ENCODE data around the gene EPB41L2. TPM values are rescaled to one million over a fixed set of nuclear protein-coding genes. Genes with fewer than 3 reads are reported as not detected.

The EPB41L2 gene
- total and polyA plus RNA-seq, 2 experiments from 2014 or later: 76.2 to 91.7 TPM

DNA sequence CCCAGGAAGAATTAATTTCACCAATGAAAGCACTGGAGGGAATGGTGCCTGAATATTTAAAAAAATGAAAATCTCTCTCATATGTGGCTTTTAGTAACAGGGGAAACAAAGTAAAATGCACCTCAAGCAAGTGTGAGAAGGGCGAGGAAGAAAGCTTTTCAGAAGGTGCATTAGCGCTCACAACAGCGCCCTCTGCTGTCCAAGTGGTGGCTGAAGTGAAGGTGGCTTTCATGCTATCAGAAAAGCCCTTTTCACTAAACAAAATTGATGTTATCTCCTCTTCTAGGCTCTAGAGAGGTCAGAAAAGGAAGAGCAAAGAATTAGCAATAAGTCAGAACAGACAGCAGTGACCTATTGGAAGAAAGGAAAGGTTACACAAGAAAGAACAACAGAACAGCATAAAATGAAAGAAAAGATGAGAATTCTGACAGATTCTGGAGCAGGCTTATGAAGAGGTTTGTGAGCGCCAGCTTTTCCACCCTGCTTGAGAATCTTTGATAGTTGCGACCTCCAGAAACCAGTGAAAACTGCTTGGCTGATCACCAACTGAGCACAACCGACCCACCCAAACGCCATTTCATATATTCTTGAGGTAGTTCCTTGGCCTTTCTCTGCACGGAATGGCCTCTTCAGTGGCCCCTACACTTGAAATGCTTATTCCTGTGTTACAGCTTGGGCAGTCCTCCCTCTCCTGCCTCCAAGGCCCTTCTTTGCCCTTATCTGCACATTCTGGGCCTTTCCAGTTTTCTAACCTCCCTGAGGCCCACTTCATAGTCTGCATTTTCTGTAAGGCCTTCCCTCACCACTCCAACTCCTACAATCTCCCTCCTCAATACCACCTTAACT lies 190.6 kb downstream of the EPB41L2 start:
- Histone ChIP-seq H3K36me3 (ENCODE audit: insufficient read depth) (no peaks in the 10 kb centered on the region), H3K4me1 (ENCODE audit: insufficient read depth) (peaks cover 8% of the 10 kb centered on the region), H2AFZ (no peak overlapping the region), H3K9me2 (ENCODE audit: insufficient read depth) (no peaks in the 10 kb centered on the region), H3K27me3 (ENCODE audit: insufficient read depth) (no peaks in the 10 kb centered on the region), H3K4me3 (no peak overlapping the region), H3F3A (replicated peaks; ENCODE audit: low read depth) (no peaks in the 10 kb centered on the region), H3K27ac (ENCODE audit: low read depth) (no peak overlapping the region), H3K4me2 (no peak overlapping the region), H3K79me2 (replicated peaks; ENCODE audit: insufficient read depth) (no peaks in the 10 kb centered on the region), H4K20me1 (replicated peaks; ENCODE audit: insufficient read depth) (no peaks in the 10 kb centered on the region)
- Mint-ChIP-seq H3K27ac (no peak overlapping the region), H3K36me3 (ENCODE audit: low read depth) (peaks cover 9% of the 10 kb centered on the region), H3K4me3 (no peak overlapping the region), H3K4me1 (peaks cover 23% of the 10 kb centered on the region), H3K27me3 (ENCODE audit: insufficient read depth, low read depth, poor library complexity) (peaks cover 3% of the 10 kb centered on the region), H3K9me3 (no peaks in the 10 kb centered on the region)
- peak; percentile 75 for ATAC-seq
- TF ChIP-seq ETS1 (IDR thresholded peaks at IDR 0.05) (no peak), CREB1 (CRISPR knock-in tag; IDR thresholded peaks at IDR 0.05; ENCODE audit: low read depth) (no peak), REST (IDR thresholded peaks at IDR 0.05; ENCODE audit: unreplicated experiment) (no peak), ZNF331 (CRISPR knock-in tag; IDR thresholded peaks at IDR 0.05; ENCODE audit: low read depth) (no peak), JUNB (IDR thresholded peaks at IDR 0.05; ENCODE audit: unreplicated experiment) (no peak), STAT1 (IDR thresholded peaks at IDR 0.05; ENCODE audit: unreplicated experiment) (no peak)
- TF ChIP-seq, protein P1, sequence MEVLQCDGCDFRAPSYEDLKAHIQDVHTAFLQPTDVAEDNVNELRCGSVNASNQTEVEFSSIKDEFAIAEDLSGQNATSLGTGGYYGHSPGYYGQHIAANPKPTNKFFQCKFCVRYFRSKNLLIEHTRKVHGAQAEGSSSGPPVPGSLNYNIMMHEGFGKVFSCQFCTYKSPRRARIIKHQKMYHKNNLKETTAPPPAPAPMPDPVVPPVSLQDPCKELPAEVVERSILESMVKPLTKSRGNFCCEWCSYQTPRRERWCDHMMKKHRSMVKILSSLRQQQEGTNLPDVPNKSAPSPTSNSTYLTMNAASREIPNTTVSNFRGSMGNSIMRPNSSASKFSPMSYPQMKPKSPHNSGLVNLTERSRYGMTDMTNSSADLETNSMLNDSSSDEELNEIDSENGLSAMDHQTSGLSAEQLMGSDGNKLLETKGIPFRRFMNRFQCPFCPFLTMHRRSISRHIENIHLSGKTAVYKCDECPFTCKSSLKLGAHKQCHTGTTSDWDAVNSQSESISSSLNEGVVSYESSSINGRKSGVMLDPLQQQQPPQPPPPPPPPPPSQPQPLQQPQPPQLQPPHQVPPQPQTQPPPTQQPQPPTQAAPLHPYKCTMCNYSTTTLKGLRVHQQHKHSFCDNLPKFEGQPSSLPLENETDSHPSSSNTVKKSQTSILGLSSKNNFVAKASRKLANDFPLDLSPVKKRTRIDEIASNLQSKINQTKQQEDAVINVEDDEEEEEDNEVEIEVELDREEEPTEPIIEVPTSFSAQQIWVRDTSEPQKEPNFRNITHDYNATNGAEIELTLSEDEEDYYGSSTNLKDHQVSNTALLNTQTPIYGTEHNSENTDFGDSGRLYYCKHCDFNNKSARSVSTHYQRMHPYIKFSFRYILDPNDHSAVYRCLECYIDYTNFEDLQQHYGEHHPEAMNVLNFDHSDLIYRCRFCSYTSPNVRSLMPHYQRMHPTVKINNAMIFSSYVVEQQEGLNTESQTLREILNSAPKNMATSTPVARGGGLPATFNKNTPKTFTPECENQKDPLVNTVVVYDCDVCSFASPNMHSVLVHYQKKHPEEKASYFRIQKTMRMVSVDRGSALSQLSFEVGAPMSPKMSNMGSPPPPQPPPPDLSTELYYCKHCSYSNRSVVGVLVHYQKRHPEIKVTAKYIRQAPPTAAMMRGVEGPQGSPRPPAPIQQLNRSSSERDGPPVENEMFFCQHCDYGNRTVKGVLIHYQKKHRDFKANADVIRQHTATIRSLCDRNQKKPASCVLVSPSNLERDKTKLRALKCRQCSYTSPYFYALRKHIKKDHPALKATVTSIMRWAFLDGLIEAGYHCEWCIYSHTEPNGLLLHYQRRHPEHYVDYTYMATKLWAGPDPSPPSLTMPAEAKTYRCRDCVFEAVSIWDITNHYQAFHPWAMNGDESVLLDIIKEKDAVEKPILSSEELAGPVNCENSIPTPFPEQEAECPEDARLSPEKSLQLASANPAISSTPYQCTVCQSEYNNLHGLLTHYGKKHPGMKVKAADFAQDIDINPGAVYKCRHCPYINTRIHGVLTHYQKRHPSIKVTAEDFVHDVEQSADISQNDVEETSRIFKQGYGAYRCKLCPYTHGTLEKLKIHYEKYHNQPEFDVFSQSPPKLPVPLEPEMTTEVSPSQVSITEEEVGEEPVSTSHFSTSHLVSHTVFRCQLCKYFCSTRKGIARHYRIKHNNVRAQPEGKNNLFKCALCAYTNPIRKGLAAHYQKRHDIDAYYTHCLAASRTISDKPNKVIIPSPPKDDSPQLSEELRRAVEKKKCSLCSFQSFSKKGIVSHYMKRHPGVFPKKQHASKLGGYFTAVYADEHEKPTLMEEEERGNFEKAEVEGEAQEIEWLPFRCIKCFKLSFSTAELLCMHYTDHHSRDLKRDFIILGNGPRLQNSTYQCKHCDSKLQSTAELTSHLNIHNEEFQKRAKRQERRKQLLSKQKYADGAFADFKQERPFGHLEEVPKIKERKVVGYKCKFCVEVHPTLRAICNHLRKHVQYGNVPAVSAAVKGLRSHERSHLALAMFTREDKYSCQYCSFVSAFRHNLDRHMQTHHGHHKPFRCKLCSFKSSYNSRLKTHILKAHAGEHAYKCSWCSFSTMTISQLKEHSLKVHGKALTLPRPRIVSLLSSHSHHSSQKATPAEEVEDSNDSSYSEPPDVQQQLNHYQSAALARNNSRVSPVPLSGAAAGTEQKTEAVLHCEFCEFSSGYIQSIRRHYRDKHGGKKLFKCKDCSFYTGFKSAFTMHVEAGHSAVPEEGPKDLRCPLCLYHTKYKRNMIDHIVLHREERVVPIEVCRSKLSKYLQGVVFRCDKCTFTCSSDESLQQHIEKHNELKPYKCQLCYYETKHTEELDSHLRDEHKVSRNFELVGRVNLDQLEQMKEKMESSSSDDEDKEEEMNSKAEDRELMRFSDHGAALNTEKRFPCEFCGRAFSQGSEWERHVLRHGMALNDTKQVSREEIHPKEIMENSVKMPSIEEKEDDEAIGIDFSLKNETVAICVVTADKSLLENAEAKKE (CRISPR knock-in tag; IDR thresholded peaks at IDR 0.05): no peak
- TF ChIP-seq, protein P2, sequence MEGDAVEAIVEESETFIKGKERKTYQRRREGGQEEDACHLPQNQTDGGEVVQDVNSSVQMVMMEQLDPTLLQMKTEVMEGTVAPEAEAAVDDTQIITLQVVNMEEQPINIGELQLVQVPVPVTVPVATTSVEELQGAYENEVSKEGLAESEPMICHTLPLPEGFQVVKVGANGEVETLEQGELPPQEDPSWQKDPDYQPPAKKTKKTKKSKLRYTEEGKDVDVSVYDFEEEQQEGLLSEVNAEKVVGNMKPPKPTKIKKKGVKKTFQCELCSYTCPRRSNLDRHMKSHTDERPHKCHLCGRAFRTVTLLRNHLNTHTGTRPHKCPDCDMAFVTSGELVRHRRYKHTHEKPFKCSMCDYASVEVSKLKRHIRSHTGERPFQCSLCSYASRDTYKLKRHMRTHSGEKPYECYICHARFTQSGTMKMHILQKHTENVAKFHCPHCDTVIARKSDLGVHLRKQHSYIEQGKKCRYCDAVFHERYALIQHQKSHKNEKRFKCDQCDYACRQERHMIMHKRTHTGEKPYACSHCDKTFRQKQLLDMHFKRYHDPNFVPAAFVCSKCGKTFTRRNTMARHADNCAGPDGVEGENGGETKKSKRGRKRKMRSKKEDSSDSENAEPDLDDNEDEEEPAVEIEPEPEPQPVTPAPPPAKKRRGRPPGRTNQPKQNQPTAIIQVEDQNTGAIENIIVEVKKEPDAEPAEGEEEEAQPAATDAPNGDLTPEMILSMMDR (conservative IDR thresholded peaks at IDR 0.05; ENCODE audit: low read depth in 2 of 2): peak; percentile 95 to 99
- DNase-seq (ENCODE audit: low spot score): peak; percentile 81

All from GM23338 (cell line).